ENCODE results near the gene TP53I11.

TP53I11 gene

GRCh38 chr11:44923115-44923514 is 27.6 kb downstream of the TP53I11 start:
- Histone ChIP-seq H2AFZ (ENCODE audit: low read length) (no peak overlapping the region), H3K9ac (ENCODE audit: low read length) (no peak overlapping the region), H3K36me3 (replicated peaks; ENCODE audit: insufficient read depth, low read length) (no peaks in the 10 kb centered on the region), H3K9me2 (replicated peaks; ENCODE audit: insufficient read depth, low read length) (no peaks in the 10 kb centered on the region), H3K9me3 (replicated peaks; ENCODE audit: insufficient read depth, low read length) (no peaks in the 10 kb centered on the region), H3K4me1 (ENCODE audit: low read length) (no peaks in the 10 kb centered on the region), H3K27me3 (replicated peaks; ENCODE audit: insufficient read depth, low read length) (0 out of 2 replicates have a peak, but pooled peaks cover 3% of the 10 kb centered on the region), H4K20me1 (ENCODE audit: insufficient read depth, low read length) (no peaks in the 10 kb centered on the region), H3K4me2 (ENCODE audit: low read depth, low read length) (no peak overlapping the region), H3K27ac (ENCODE audit: low read length) (no peak overlapping the region), H3K4me3 (ENCODE audit: low read length) (no peak overlapping the region), H3F3A (ENCODE audit: insufficient read depth, low read length) (no peaks in the 10 kb centered on the region), H3K79me2 (ENCODE audit: low read length) (no peaks in the 10 kb centered on the region)
- TF ChIP-seq CTCF (IDR thresholded peaks at IDR 0.05; ENCODE audit: low read length): no peak
- no peak for TF ChIP-seq EZH2 (optimal IDR thresholded peaks at IDR 0.05; ENCODE audit: low read depth, low read length)
- TF ChIP-seq EZH2phosphoT487 (IDR thresholded peaks at IDR 0.05; ENCODE audit: low read length): no peak
- DNase-seq: no peak

- Histone ChIP-seq H3K4me2 (ENCODE audit: low read depth, low read length) (no peak overlapping the region), H3K36me3 (replicated peaks; ENCODE audit: insufficient read depth, low read length) (no peaks in the 10 kb centered on the region), H2AFZ (ENCODE audit: low read length) (no peak overlapping the region), H3K4me1 (ENCODE audit: low read length) (peaks cover 15% of the 10 kb centered on the region), H3K27ac (ENCODE audit: low read length) (no peak overlapping the region), H3K4me3 (ENCODE audit: low read length) (no peak overlapping the region), H3F3A (ENCODE audit: insufficient read depth, low read length) (no peaks in the 10 kb centered on the region), H3K27me3 (replicated peaks; ENCODE audit: insufficient read depth, low read length) (no peaks in the 10 kb centered on the region), H3K9ac (ENCODE audit: low read length) (no peak overlapping the region), H3K9me2 (replicated peaks; ENCODE audit: insufficient read depth, low read length) (no peaks in the 10 kb centered on the region), H4K20me1 (ENCODE audit: insufficient read depth, low read length) (no peaks in the 10 kb centered on the region), H3K9me3 (replicated peaks; ENCODE audit: insufficient read depth, low read length) (no peaks in the 10 kb centered on the region), H3K79me2 (ENCODE audit: low read length) (no peaks in the 10 kb centered on the region)
- no peak for DNase-seq
- no peak for TF ChIP-seq CTCF (IDR thresholded peaks at IDR 0.05; ENCODE audit: low read length)
- TF ChIP-seq EZH2 (optimal IDR thresholded peaks at IDR 0.05; ENCODE audit: low read depth, low read length): no peak
- TF ChIP-seq EZH2phosphoT487 (IDR thresholded peaks at IDR 0.05; ENCODE audit: low read length): no peak
These were observed 30.2 kb downstream of the TP53I11 start for GRCh38 chr11:44920451-44920850.

GRCh38 chr11:44917741-44918140 is 32.9 kb downstream of the TP53I11 start:
- H3K9me2 ChIP-seq (replicated peaks; ENCODE audit: insufficient read depth, low read length): no peaks in the 10 kb centered on the region
- no peak overlapping the region for H3K4me3 ChIP-seq (ENCODE audit: low read length)
- H3K27me3 ChIP-seq (replicated peaks; ENCODE audit: insufficient read depth, low read length): no peaks in the 10 kb centered on the region
- no peak for TF ChIP-seq CTCF (IDR thresholded peaks at IDR 0.05; ENCODE audit: low read length)
- no peak for TF ChIP-seq EZH2 (optimal IDR thresholded peaks at IDR 0.05; ENCODE audit: low read depth, low read length)
- no peak for TF ChIP-seq EZH2phosphoT487 (IDR thresholded peaks at IDR 0.05; ENCODE audit: low read length)
- H3K4me2 ChIP-seq (ENCODE audit: low read depth, low read length): no peak overlapping the region
- H2AFZ ChIP-seq (ENCODE audit: low read length): no peak overlapping the region
- H3K9ac ChIP-seq (ENCODE audit: low read length): no peak overlapping the region
- H3F3A ChIP-seq (ENCODE audit: insufficient read depth, low read length): no peaks in the 10 kb centered on the region
- no peaks in the 10 kb centered on the region for H3K79me2 ChIP-seq (ENCODE audit: low read length)
- no peaks in the 10 kb centered on the region for H4K20me1 ChIP-seq (ENCODE audit: insufficient read depth, low read length)
- H3K9me3 ChIP-seq (replicated peaks; ENCODE audit: insufficient read depth, low read length): no peaks in the 10 kb centered on the region
- peaks cover 15% of the 10 kb centered on the region for H3K4me1 ChIP-seq (ENCODE audit: low read length)
- DNase-seq: no peak
- no peak overlapping the region for H3K27ac ChIP-seq (ENCODE audit: low read length)
- no peaks in the 10 kb centered on the region for H3K36me3 ChIP-seq (replicated peaks; ENCODE audit: insufficient read depth, low read length)
